OCI-LY7 (cell line): ENCODE measurements around the gene CCDC60. TPM values are rescaled to one million over a fixed set of nuclear protein-coding genes. Genes with fewer than 3 reads are reported as not detected.

ENCODE experiments used
- BruUV-seq: library from RNA; stranded (reverse); fragments of 400-500 nt; replicated peaks from 2 replicates; lab custom pipeline; 2021; lab: Mats Ljungman, UMichigan
- CTCF ChIA-PET: fragments of 300-600 bp; sonication (Branson Sonifier 250); formaldehyde crosslinking; loops from one replicate; lab custom pipeline; 2022; ENCODE audit warnings: antibody characterized with exemption; ENCODE audit not compliant: unreplicated experiment; lab: Charles Lee
- POLR2A ChIA-PET: fragments of 300-600 bp; sonication (Branson Sonifier 250); formaldehyde crosslinking; loops from one replicate; lab custom pipeline; 2022; ENCODE audit warnings: antibody characterized with exemption; lab: Charles Lee
- DNase-seq: peaks from one replicate; pipeline ENCODE4 v3.0.0-alpha.2; 2015; ENCODE audit warnings: low spot score
- H2AFZ ChIP-seq: fragments of 200-600 bp; sonication (generic), shearing (Covaris generic); 2 replicates; pipeline ENCODE4 v1.6.1; 2014; ENCODE audit warnings: mild to moderate bottlenecking, antibody characterized with exemption, low read length, moderate library complexity
- H3K27ac ChIP-seq: fragments of 200-600 bp; sonication (generic); 2 replicates; pipeline ENCODE4 v1.5.1; 2014; ENCODE audit warnings: mixed run types, low read depth, mild to moderate bottlenecking, moderate library complexity, low read length, inconsistent platforms; ENCODE audit not compliant: poor library complexity, severe bottlenecking
- H3K36me3 ChIP-seq: fragments of 200-600 bp; sonication (generic); 2 replicates; pipeline ENCODE4 v1.6.1; 2014; ENCODE audit warnings: mild to moderate bottlenecking, antibody characterized with exemption, low read length, moderate library complexity, mixed read lengths; ENCODE audit not compliant: insufficient read depth
- H3K4me1 ChIP-seq: fragments of 200-600 bp; sonication (generic); 2 replicates; pipeline ENCODE4 v1.5.1; 2014; ENCODE audit warnings: mild to moderate bottlenecking, low read length; ENCODE audit not compliant: insufficient read depth, poor library complexity, severe bottlenecking
- H3K4me2 ChIP-seq: fragments of 200-600 bp; sonication (generic); 2 replicates; pipeline ENCODE4 v1.6.1; 2014; ENCODE audit warnings: mild to moderate bottlenecking, low read length
- H3K4me3 ChIP-seq: fragments of 200-600 bp; sonication (generic); 2 replicates; pipeline ENCODE4 v1.5.1; 2014; ENCODE audit warnings: mild to moderate bottlenecking, low read depth, low read length; ENCODE audit not compliant: poor library complexity, severe bottlenecking
- H3K79me2 ChIP-seq: fragments of 200-600 bp; sonication (generic); 2 replicates; pipeline ENCODE4 v1.6.1; 2016; ENCODE audit warnings: low read depth, mild to moderate bottlenecking, low read length, moderate library complexity, mixed read lengths; ENCODE audit not compliant: insufficient read depth
- H3K9me2 ChIP-seq: fragments of 200-600 bp; sonication (generic); 2 replicates; pipeline ENCODE4 v1.6.1; 2016; ENCODE audit warnings: mild to moderate bottlenecking, low read length, mixed read lengths; ENCODE audit not compliant: insufficient read depth
- H3K9me3 ChIP-seq: fragments of 200-600 bp; sonication (generic); 2 replicates; pipeline ENCODE4 v1.6.1; 2014; ENCODE audit warnings: mild to moderate bottlenecking, mixed run types, low read length, mixed read lengths
- H4K20me1 ChIP-seq: fragments of 200-600 bp; sonication (generic); 2 replicates; pipeline ENCODE4 v1.6.1; 2014; ENCODE audit warnings: mild to moderate bottlenecking, antibody characterized with exemption, low read length, moderate library complexity, mixed read lengths; ENCODE audit not compliant: insufficient read depth
- EZH2phosphoT487 ChIP-seq: fragments of 200-600 bp; sonication (generic); IDR thresholded peaks from 2 replicates; pipeline ENCODE4 v1.6.1; 2018; ENCODE audit warnings: low read depth, borderline replicate concordance, mild to moderate bottlenecking, mixed run types, antibody characterized with exemption, low read length, moderate library complexity, mixed read lengths
- intact Hi-C: fragments of 100-400 bp; cut with micrococcal nuclease; formaldehyde crosslinking; loops from one replicate; pipeline ENCODE4 v1.10.0; 2022; ENCODE audit not compliant: unreplicated experiment
- total RNA-seq, 2 experiments: library from RNA; depleted of rRNA in 1 of 2; stranded (reverse); fragments of >200 nt in 1 of 2; shearing (Covaris generic) in 1 of 2; gene quantifications; 2 replicates each; pipeline ENCODE4 v1.2.3, GENCODE V29; 2014 to 2022
- TF ChIP-seq, protein P1 (sequence below): fragments of 200-600 bp; sonication (generic); conservative IDR thresholded peaks from 2 replicates; pipeline ENCODE4 v1.5.1; 2014; ENCODE audit warnings: mild to moderate bottlenecking, antibody characterized with exemption, low read length, moderate library complexity, mixed read lengths

CCDC60 gene
- total RNA-seq, 2 experiments from 2014 or later, result not detected

DNA sequence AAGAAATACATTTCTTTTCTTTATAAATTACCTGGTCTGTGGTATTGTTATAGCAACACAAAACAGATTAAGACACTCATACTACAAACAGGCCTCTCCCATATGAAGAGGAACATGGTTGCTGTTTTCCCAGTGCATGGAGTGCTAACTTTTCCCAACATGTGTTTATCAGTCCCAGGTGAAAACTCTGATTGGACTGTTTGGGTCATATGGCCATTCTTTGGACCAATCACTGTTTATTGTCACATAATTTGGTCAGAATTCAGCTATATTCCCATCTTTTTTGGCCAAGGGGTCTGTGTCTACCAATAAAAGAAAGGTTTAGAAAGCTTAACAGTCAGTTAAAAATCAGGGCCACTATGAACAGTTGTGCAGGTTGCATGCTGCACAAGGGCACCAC is 35.4 kb upstream of the CCDC60 start:
- ChIA-PET POLR2A (no interaction called here), CTCF (no interaction called here)
- Histone ChIP-seq H3K4me2 (no peak overlapping the region), H3K9me2 (no peaks in the 10 kb centered on the region), H4K20me1 (no peaks in the 10 kb centered on the region), H3K9me3 (no peaks in the 10 kb centered on the region), H3K36me3 (no peaks in the 10 kb centered on the region), H3K27ac (no peak overlapping the region), H3K79me2 (no peaks in the 10 kb centered on the region), H2AFZ (no peak overlapping the region), H3K4me3 (no peak overlapping the region), H3K4me1 (no peaks in the 10 kb centered on the region)
- no TSS peak for BruUV-seq
- TF ChIP-seq EZH2phosphoT487, result no peak
- TF ChIP-seq, protein P1, sequence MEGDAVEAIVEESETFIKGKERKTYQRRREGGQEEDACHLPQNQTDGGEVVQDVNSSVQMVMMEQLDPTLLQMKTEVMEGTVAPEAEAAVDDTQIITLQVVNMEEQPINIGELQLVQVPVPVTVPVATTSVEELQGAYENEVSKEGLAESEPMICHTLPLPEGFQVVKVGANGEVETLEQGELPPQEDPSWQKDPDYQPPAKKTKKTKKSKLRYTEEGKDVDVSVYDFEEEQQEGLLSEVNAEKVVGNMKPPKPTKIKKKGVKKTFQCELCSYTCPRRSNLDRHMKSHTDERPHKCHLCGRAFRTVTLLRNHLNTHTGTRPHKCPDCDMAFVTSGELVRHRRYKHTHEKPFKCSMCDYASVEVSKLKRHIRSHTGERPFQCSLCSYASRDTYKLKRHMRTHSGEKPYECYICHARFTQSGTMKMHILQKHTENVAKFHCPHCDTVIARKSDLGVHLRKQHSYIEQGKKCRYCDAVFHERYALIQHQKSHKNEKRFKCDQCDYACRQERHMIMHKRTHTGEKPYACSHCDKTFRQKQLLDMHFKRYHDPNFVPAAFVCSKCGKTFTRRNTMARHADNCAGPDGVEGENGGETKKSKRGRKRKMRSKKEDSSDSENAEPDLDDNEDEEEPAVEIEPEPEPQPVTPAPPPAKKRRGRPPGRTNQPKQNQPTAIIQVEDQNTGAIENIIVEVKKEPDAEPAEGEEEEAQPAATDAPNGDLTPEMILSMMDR, result no peak
- intact Hi-C loops, result no loop called here
- no peak for DNase-seq

DNA sequence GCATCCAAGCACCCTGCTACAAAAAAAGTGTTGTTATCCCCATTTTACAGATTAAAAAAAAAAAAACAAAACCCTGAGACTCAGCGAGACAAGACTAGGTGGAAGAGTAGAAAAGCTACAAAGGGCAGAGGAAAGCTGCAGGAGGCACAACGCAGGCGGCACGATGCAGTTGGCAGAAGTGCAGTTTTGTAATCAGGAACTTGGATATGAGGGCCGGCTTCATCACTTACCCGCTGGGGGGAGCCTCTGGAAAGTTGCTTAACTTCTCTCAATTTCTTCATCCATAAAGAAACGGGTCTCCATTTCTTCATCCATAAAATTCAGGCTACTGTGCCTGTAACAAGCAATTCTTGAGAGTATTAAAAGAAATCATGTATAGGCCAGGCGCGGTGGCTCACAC is 33.1 kb upstream of the CCDC60 start:
- DNase-seq, result no peak
- no TSS peak for BruUV-seq
- Histone ChIP-seq H3K36me3 (no peaks in the 10 kb centered on the region), H3K9me3 (no peaks in the 10 kb centered on the region), H2AFZ (no peak overlapping the region), H3K79me2 (no peaks in the 10 kb centered on the region), H3K9me2 (no peaks in the 10 kb centered on the region), H4K20me1 (no peaks in the 10 kb centered on the region), H3K4me3 (no peak overlapping the region), H3K27ac (no peak overlapping the region), H3K4me1 (no peaks in the 10 kb centered on the region), H3K4me2 (no peak overlapping the region)
- intact Hi-C loops, result no loop called here
- CTCF ChIA-PET, result no interaction called here
- TF ChIP-seq EZH2phosphoT487, result no peak
- TF ChIP-seq, protein P1, result no peak
- POLR2A ChIA-PET, result no interaction called here

DNA sequence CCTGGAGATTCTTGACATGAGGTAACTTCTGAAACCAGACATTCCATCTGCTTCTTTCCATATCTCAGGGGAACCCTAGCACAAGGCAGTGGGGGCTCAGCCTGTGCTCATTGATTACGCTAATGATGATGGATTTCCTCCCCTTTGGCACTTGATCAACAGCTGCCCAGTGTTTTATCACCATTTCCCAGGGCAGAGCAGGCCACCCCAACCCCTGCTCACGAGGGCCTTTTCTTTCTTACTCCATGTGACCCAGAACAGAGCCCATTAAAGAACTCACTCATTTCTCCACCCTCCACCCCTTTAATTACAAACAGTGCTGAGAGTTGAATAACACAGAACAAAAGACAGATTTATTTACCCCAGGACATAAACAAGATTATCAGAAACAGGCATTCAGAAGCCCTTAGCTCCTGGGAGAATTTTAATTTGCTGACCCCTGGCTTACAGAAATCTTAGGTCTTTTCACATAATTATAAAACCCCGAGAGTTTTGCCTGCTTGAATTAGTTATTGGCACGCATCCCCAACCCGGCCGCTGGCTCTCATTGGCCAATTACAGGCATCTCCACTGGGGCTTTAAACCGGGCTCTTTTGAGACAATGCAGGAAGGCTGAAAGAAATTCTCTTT is 32.0 kb upstream of the CCDC60 start:
- H3K9me3 ChIP-seq, result no peaks in the 10 kb centered on the region
- DNase-seq, result no peak
- H4K20me1 ChIP-seq, result no peaks in the 10 kb centered on the region
- no peak overlapping the region for H2AFZ ChIP-seq
- intact Hi-C loops, result no loop called here
- no peaks in the 10 kb centered on the region for H3K4me1 ChIP-seq
- H3K4me2 ChIP-seq, result no peak overlapping the region
- H3K36me3 ChIP-seq, result no peaks in the 10 kb centered on the region
- TF ChIP-seq, protein P1, result no peak
- TF ChIP-seq EZH2phosphoT487, result no peak
- H3K4me3 ChIP-seq, result no peak overlapping the region
- no TSS peak for BruUV-seq
- H3K79me2 ChIP-seq, result no peaks in the 10 kb centered on the region
- POLR2A ChIA-PET, result no interaction called here
- H3K27ac ChIP-seq, result no peak overlapping the region
- CTCF ChIA-PET, result no interaction called here
- no peaks in the 10 kb centered on the region for H3K9me2 ChIP-seq
